Measurements from ENCODE around the gene INO80D. TPM values are rescaled to one million over a fixed set of nuclear protein-coding genes. Genes with fewer than 3 reads are reported as not detected.
A peak's percentile ranks its signal among the peaks of the same experiment; 100 is the strongest.

The INO80D gene
- total RNA-seq, 1 experiment from 2014 or later, result 14.4 TPM

DNA sequence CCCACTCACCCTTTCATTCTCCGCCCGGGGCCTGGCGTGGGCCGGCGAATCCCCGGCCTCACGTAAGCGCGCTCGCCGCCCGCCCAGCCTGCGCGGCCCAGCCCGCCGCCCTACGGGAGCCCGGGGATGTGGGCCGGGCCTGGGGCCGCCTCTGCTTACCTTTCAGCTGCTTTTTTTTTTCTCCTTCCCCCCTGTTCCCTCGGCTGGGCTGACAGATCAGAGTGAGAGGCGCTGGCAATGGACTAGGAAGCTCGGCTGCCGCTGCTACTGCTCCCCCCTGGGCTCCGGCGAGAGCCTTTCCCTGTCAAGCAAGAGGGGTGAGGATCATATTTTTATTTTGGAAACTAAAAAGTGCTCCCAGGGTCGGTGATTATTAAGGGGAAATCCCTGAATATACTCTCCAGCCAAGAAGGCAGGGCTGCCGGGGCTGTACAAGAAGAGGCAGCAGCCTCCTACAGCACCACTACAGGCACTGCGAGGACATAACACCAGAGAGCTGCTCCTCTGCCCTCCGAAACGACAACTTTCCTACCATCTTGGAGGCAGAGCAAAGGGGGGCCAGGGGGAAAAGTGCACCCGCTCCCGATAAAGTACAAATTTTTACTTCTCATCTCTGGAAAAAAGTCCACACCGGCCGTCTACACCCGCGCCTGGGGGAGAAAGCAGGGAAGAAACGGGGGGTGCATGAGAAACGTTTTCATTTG lies at the start of gene INO80D (continued):
- TF ChIP-seq CBX3 (IDR thresholded peaks at IDR 0.05; ENCODE audit: low read depth) (no peak), POLR2A (IDR thresholded peaks at IDR 0.05; ENCODE audit: borderline replicate concordance, extremely low read depth, insufficient read depth, insufficient read length) (peak; percentile 69), CEBPB (IDR thresholded peaks at IDR 0.05; ENCODE audit: low read depth) (no peak), ZFX (IDR thresholded peaks at IDR 0.05) (peak; percentile 100), YY1 (IDR thresholded peaks at IDR 0.05; ENCODE audit: extremely low read depth, insufficient replicate concordance, low read depth, low read length) (peak; percentile 92), EZH2phosphoT487 (IDR thresholded peaks at IDR 0.05; ENCODE audit: borderline replicate concordance) (no peak)

DNA sequence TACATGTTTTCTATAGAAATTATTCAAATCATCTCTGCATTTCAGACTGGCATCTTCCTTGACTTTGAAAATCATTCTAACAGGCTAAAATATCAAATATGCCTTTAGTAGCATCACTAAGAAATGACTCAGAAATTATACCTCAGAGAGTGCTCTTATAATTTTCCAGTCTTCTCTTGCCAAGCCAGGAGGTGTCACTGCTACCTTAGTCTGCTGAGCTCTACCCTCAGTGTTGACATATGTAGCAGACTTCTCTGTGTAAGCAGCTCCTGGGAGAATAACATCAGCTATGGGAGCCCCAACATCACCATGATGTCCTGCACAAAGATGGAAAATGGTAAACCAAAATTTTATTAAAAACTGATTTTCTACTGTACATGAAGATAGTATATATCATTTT lies 41.7 kb upstream of the INO80D start:
- BruUV-seq (replicated peaks), result no TSS peak
- no peaks in the 10 kb centered on the region for H3K27me3 ChIP-seq (ENCODE audit: insufficient read depth, low read length)
- RAD21 ChIA-PET (ENCODE audit: low non-redundant PET in 1 of 2, low total read pairs in 2 of 2, uncharacterized antibody in 2 of 2, unreplicated experiment in 2 of 2), result no interaction called here
- peak; percentile 79 for ATAC-seq
- H3K27ac ChIP-seq (ENCODE audit: low read depth, low read length), result no peak overlapping the region
- CTCF ChIA-PET, result interaction anchor here (1.3 kb wide), 1 partner anchor 26 kb away, joined by 5 read pairs; no protein-coding TSS in a partner anchor
- no peaks in the 10 kb centered on the region for H3K9me2 ChIP-seq (ENCODE audit: insufficient read depth)
- no peak for DNase-seq (ENCODE audit: low read depth, low spot score)
- no peak overlapping the region for H3K4me2 ChIP-seq (ENCODE audit: low read length)
- no peak overlapping the region for H2AFZ ChIP-seq (ENCODE audit: low read depth, low read length, poor library complexity, severe bottlenecking)
- no peaks in the 10 kb centered on the region for H3K79me2 ChIP-seq (ENCODE audit: insufficient read depth, low read length)
- no peaks in the 10 kb centered on the region for H3K9me3 ChIP-seq (ENCODE audit: control insufficient read depth in 1 of 2, insufficient read depth in 1 of 2, low read depth in 1 of 2, low read length in 2 of 2)
- POLR2A ChIA-PET, result no interaction called here
- H3K9ac ChIP-seq (ENCODE audit: low read length), result no peak overlapping the region
- H3K36me3 ChIP-seq (ENCODE audit: control insufficient read depth in 1 of 2, insufficient read depth in 2 of 2, low read length in 2 of 2), result peaks cover 8 to 38% of the 10 kb centered on the region in 2 experiments
- H4K20me1 ChIP-seq (ENCODE audit: insufficient read depth), result peaks cover 4% of the 10 kb centered on the region; the same call in 1 of the 2 replicates
- H3K4me1 ChIP-seq (ENCODE audit: control insufficient read depth in 1 of 2, insufficient read depth in 2 of 2, low read length in 2 of 2), result no peaks in the 10 kb centered on the region
- intact Hi-C loops (cut with micrococcal nuclease), result no loop called here
- H3K4me3 ChIP-seq (replicated peaks in 1 of 2; ENCODE audit: low read depth in 1 of 2, low read length in 2 of 2), result no peak overlapping the region
- no peak for TF ChIP-seq YY1 (IDR thresholded peaks at IDR 0.05; ENCODE audit: extremely low read depth, insufficient replicate concordance, low read depth, low read length)
- TF ChIP-seq, protein P1, sequence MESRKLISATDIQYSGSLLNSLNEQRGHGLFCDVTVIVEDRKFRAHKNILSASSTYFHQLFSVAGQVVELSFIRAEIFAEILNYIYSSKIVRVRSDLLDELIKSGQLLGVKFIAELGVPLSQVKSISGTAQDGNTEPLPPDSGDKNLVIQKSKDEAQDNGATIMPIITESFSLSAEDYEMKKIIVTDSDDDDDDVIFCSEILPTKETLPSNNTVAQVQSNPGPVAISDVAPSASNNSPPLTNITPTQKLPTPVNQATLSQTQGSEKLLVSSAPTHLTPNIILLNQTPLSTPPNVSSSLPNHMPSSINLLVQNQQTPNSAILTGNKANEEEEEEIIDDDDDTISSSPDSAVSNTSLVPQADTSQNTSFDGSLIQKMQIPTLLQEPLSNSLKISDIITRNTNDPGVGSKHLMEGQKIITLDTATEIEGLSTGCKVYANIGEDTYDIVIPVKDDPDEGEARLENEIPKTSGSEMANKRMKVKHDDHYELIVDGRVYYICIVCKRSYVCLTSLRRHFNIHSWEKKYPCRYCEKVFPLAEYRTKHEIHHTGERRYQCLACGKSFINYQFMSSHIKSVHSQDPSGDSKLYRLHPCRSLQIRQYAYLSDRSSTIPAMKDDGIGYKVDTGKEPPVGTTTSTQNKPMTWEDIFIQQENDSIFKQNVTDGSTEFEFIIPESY (IDR thresholded peaks at IDR 0.05; ENCODE audit: extremely low read depth, insufficient replicate concordance, low read length), result no peak
- no peak for TF ChIP-seq SP1 (IDR thresholded peaks at IDR 0.05; ENCODE audit: low read depth)
- no peak for TF ChIP-seq ZFX (IDR thresholded peaks at IDR 0.05)
- TF ChIP-seq, protein P2, sequence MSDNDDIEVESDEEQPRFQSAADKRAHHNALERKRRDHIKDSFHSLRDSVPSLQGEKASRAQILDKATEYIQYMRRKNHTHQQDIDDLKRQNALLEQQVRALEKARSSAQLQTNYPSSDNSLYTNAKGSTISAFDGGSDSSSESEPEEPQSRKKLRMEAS (IDR thresholded peaks at IDR 0.05), result no peak
- TF ChIP-seq, protein P3, sequence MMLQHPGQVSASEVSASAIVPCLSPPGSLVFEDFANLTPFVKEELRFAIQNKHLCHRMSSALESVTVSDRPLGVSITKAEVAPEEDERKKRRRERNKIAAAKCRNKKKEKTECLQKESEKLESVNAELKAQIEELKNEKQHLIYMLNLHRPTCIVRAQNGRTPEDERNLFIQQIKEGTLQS (IDR thresholded peaks at IDR 0.05), result no peak
- TF ChIP-seq, protein P4, sequence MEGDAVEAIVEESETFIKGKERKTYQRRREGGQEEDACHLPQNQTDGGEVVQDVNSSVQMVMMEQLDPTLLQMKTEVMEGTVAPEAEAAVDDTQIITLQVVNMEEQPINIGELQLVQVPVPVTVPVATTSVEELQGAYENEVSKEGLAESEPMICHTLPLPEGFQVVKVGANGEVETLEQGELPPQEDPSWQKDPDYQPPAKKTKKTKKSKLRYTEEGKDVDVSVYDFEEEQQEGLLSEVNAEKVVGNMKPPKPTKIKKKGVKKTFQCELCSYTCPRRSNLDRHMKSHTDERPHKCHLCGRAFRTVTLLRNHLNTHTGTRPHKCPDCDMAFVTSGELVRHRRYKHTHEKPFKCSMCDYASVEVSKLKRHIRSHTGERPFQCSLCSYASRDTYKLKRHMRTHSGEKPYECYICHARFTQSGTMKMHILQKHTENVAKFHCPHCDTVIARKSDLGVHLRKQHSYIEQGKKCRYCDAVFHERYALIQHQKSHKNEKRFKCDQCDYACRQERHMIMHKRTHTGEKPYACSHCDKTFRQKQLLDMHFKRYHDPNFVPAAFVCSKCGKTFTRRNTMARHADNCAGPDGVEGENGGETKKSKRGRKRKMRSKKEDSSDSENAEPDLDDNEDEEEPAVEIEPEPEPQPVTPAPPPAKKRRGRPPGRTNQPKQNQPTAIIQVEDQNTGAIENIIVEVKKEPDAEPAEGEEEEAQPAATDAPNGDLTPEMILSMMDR (IDR thresholded peaks at IDR 0.05 in 2 of 3, conservative IDR thresholded peaks at IDR 0.05 in 1 of 3; ENCODE audit: borderline replicate concordance in 1 of 3, insufficient read depth in 1 of 3, low read depth in 2 of 3, low read length in 2 of 3), result peak in 1 of 3 experiments; percentile 37; a peak in 2 of 6 replicates
- TF ChIP-seq TCF7L2 (IDR thresholded peaks at IDR 0.05; ENCODE audit: borderline replicate concordance, extremely low read depth, insufficient read depth, insufficient read length), result no peak
- TF ChIP-seq POLR2AphosphoS5 (IDR thresholded peaks at IDR 0.05; ENCODE audit: low read depth, low read length), result no peak
- TF ChIP-seq JUND (IDR thresholded peaks at IDR 0.05), result no peak
- TF ChIP-seq SIN3A (IDR thresholded peaks at IDR 0.05; ENCODE audit: low read depth), result no peak
- TF ChIP-seq SRF (IDR thresholded peaks at IDR 0.05; ENCODE audit: low read depth), result no peak
- TF ChIP-seq ELF1 (IDR thresholded peaks at IDR 0.05; ENCODE audit: borderline replicate concordance, low read depth), result no peak
- TF ChIP-seq RAD21 (IDR thresholded peaks at IDR 0.05; ENCODE audit: low read depth), result peak; percentile 21; the same call in 1 of the 2 replicates
- TF ChIP-seq EGR1 (IDR thresholded peaks at IDR 0.05; ENCODE audit: low read depth), result no peak
- no peak for TF ChIP-seq CBX3 (IDR thresholded peaks at IDR 0.05; ENCODE audit: low read depth)

All from HCT116 (cell line).